ENCODE measurements around the gene FIBCD1.

The FIBCD1 gene

GRCh38 chr9:130938652-130939404, at the start of gene FIBCD1:
Gene FIBCD1 (minus strand): TSS chr9:130939247. CDS start chr9:130938607, 640 bp downstream.
- DNase-seq (ENCODE audit: low read depth in 2 of 2), result no peak

DNA sequence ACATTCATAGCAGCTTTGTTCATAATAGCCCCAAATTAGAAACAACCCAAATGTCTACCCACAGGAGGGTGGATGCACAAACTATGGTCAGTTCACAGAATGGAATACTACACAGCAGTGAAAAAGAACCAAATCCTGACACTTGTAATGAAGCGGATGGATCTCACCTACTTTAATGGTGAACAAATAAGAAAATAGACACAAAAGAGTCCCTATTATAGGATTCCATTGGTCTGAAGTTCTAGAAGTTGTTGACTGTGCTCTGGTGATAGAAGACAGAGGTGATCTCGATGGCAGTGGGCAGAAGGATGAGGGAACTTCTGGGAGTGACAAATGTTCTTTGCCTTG, 49.3 kb upstream of the FIBCD1 start:
- DNase-seq (ENCODE audit: low read depth in 2 of 2), result no peak

GRCh38 chr9:130987738-130988399, 48.8 kb upstream of the FIBCD1 start:
- no peak for DNase-seq (ENCODE audit: low read depth in 2 of 2)

DNA sequence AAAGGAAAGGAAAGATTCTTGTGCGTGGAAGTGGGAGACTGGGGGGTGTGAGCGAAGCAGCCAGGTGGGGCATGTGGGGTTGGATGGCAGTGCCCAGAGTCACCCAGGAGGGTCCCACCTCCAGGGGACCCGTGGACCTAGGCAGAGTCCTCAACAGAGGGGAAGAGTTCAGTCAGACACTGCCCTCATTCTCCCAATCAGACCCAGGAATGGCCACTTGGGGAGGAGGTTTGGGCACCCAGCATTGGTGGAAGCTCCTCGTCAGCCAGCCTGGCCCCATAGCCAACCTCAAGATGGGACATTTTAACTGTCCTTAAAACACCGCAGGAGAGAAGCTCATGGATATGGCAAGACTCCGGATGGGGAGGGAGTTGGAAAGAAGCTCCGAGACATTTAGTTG, 48.0 kb upstream of the FIBCD1 start:
- no peak for DNase-seq (ENCODE audit: low read depth in 2 of 2)

GRCh38 chr9:130986356-130986965, 47.4 kb upstream of the FIBCD1 start:
- no peak for DNase-seq (ENCODE audit: low read depth in 2 of 2)

DNA sequence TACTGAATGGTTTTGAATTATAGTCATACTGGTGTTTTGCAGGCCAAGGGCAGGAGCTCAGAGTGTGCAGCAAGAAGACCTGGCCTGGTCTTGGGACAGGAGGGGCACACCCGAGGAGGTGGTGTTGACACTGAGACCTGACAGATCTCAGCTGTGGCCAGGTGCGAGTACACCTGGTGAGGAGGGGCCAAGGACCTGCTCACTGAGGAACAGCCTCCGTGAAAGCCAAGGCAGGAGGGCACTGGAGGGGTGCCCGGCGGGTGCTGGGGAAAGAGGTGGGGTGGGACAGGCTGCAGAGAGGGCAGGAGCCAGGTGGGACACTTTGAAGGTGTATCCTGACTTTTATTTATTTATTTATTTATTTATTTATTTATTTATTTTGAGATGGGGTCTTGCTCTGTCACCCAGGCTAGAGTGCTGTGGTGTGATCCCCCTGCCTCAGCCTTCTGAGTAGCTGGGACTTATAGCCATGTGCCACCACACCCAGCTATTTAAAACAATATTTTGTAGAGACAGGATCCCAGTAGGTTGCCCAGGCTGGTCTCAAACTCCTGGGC, 46.6 kb upstream of the FIBCD1 start:
- DNase-seq (ENCODE audit: low read depth in 2 of 2), result no peak

DNA sequence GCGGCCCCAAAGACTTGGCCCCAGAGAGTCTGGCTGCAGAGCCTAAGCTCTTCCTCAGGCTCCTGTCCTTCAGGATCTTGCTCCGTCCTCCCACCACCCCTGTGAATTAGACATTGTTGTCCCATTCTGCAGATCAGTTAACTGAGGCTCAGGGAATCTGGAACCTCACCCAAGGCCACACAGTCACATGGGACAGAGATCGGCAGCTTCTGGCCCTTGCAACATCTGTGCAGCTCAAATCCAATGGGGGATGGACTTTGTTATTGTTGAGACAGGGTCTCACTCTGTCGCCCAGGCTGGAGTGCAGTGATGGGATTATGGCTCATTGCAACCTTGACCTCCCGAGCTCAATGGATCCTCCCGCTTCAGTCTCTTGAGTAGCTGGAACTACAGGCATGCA, 46.0 kb upstream of the FIBCD1 start:
- no peak for DNase-seq (ENCODE audit: low read depth in 2 of 2)

DNA sequence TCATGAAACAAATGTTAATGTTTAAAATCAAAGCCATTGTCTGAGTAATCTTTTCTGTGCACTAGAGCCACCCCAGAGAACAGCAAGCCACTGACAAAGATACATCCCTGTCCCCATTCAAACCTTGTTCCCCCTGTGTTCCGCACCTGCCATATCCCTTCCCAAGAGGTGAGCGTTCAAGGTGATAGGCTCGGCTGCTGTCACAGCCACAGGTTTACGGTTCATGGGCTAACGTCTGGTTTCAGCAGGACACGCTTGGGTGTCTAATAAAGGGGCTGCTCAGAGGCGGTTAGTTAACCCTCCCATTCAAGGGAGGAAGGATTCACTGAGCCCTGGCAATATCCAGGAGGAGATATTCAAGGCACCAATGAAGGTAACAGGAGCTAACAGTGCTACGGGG, 45.5 kb upstream of the FIBCD1 start:
- DNase-seq (ENCODE audit: low read depth in 2 of 2), result no peak

- DNase-seq (ENCODE audit: low read depth in 2 of 2), result no peak
Measured at GRCh38 chr9:130983970-130984369, 44.9 kb upstream of the FIBCD1 start.

DNA sequence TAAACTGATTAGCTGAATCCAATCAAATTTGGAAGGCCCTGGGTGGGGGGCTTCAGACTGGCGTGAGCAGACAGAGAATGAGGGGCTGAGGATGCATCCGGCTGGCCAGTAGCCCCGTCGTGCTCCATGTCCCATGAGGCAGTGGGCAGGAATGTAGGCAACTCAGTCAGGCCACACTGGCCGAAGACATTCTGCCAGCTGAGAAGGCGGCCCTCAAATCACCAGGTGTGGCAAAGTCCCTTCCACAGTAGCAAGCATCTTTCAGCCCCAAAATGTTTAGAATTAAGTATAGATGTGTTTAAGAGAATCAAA, 44.3 kb upstream of the FIBCD1 start:
- no peak for DNase-seq (ENCODE audit: low read depth in 2 of 2)

DNA sequence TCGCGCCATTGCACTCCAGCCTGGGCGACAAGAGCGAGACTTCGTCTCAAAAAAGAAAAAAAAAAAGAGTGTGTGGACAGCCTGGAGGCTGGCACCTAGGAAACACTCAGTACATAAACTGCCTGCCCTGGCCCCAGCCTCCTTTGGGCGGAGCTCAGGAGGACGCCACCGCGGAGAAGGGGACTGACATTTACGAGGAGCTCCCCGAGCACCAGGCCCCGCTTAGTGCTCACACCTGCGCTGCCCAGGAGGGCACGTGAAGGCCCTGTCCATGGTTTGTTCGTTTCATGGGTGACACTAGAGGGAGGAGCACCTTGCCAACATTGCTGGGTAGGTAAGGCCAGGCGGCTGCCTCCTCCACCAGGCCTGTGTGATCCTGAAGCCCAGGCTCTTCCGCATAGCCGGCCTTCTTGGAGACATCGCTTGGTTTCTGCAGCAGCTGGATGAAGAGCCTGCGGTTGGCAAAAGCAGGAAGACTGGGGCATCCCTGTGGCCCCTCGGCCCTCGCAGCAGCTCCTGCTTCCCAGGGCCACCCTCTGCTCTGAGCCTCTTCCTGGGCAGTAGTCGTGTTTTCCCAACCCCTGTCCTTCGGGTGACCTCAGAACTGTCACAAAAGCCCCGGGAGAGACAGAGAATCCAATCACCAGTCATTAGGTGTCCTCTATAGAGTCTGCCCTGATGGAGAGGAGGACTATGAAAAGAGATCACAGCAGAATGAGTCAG, 43.8 kb upstream of the FIBCD1 start:
- no peak for DNase-seq (ENCODE audit: low read depth in 2 of 2)

GRCh38 chr9:130981756-130982137, 42.7 kb upstream of the FIBCD1 start:
- DNase-seq (ENCODE audit: low read depth in 2 of 2), result no peak

GRCh38 chr9:130981002-130981755, 42.1 kb upstream of the FIBCD1 start:
- DNase-seq (ENCODE audit: low read depth in 2 of 2), result no peak

DNA sequence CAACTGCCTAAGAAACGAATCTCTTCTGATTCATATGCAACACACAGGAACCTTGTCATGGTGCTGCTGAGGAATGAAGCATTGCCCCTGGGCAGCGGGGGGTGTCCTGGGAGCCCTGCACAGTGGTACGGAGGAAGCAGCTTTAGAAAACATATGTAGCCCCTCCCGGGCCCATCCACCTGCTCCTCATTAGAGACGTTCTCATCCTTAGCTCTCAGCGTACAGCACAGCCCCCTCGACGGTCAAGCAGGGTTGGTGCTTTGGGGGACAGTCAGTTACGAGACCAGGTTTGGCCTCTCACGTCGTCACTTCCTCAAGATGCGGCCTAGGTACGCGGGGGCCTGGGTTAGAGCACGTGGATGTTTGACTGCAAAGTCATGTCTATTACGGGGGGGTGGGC, 41.5 kb upstream of the FIBCD1 start:
- no peak for DNase-seq (ENCODE audit: low read depth in 2 of 2)

DNA sequence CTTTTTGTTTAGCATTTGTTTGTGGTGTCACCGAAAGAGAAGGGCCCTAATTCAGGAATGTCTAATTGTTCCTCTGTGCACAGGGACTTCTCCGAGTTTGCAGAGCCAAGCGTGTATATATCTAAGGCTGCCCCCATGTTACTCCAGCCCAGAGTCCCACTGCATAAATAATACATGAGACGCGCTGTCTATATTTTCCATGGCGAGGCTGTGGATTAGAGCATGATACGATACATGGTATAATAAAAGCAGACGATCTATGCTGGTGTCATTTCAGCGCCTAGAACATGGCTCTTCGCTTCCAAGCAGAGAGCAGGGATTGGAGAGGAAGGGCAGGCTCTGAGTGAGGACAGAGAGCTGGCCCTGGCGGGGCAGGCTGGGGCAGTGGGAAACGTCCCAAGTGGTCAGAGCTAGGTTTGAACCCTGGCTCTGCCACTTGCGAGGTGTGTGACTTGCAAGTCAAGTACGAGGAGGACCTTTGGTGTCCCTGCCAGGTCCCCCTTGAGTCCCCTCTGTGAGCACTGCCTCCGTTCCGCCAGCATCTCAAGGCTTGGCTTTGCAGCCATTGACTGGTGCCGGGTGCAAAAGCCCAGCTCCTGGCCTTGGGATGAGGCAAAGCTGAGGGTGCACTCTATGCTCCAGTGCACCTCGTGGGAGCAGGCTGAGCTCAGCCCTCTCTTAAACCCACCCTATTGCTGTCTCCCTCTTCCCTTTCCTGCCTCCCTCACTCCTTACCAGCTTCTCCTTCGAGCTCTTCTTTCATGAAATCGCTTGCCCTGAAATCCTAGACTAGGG, 40.7 kb upstream of the FIBCD1 start:
- DNase-seq (ENCODE audit: low read depth in 2 of 2), result no peak

DNA sequence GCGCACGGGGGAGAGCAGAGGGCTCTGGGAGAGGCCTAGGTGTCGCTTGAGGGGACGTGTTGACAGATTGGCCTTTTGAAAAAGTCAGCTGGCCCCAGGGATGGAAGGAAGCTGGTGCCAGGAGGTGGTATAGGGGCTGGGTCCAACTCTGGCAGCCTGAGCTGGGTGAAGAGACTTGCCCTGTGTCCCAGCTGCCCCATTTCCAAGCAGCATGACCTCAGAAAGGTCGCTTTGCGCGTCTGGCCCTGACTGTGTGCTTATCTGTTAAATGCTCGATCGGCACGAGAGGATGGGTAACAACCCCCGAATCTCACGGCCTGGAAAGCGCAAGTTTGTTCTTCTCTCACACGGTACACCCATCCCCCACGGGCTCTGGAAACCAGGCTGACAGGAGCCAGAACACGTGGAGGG, 38.8 kb upstream of the FIBCD1 start:
- no peak for DNase-seq (ENCODE audit: low read depth in 2 of 2)

GRCh38 chr9:130975932-130976841, 37.1 kb upstream of the FIBCD1 start:
- no peak for DNase-seq (ENCODE audit: low read depth in 2 of 2)

DNA sequence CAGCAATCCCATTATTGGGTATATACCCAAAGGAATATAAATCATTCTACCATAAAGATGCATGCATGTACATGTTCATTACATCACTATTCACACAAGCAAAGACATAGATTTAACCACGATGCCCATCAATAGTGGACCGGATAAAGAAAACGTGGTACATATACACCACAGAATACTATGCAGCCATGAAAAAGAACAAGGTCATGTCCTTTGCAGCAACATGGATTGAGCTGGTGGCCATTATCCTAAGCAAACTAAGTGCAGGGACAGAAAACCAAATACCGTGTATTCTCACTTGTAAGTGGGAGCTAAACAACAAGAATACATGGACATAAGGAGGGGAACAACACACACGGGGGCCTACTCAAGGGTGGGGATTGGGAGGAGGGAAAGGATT, 36.1 kb upstream of the FIBCD1 start:
- no peak for DNase-seq (ENCODE audit: low read depth in 2 of 2)

DNA sequence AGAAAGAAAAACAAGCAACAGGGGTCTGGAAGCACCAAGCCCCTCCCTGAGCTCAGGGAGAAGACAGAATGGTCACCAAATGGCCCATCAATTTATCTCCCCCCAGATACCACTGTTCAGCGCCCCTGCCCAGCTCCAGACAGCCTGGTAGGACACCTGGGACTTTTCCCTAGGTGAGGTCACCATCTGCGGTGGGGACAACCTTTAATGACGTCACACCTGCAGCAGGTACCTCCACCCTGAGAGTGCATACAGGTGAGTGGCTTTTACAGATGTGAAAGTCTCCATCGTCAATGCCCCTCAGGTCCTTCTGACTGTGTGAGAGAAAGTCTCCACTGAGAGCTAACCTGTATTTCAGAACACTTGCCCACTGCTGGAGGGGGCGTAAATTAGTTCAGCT, 35.6 kb upstream of the FIBCD1 start:
- no peak for DNase-seq (ENCODE audit: low read depth in 2 of 2)

Measured in stimulated activated CD4-positive, alpha-beta T cell treated with anti-CD3 and anti-CD28 coated beads, Interleukin-15, amount 100 ng/mL, for 48 hours (primary cell).